ENCODE data around the gene CYP11A1. TPM values are rescaled to one million over a fixed set of nuclear protein-coding genes. Genes with fewer than 3 reads are reported as not detected.

The CYP11A1 gene
- total RNA-seq, 1 donor = 0.86 TPM

DNA sequence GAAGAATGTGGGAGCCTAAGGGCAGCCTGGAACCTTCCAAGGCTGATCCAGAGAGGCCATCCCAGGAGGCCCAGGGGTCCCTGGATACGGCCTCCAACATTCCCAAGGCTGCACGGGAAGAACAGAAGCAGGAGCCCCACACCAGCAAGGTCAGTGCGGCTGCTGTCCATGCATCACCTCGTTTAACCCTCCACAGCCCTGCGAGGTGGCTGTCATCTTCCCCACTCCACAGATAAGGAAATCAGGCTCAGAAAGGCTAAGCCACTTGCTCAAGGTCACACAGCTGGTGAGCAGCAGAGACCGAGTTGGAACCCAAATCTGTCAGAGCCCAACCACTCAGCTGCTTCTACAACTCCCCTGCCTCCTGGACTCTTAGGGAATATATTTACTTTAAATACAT lies 44.7 kb upstream of the CYP11A1 start:
- no peak for TF ChIP-seq CTCF (IDR thresholded peaks at IDR 0.05; ENCODE audit: insufficient read depth, low read depth, low read length)
- H3K4me3 ChIP-seq (ENCODE audit: low read depth, low read length) = no peak overlapping the region
- DNase-seq (ENCODE audit: low read depth) = no peak

DNA sequence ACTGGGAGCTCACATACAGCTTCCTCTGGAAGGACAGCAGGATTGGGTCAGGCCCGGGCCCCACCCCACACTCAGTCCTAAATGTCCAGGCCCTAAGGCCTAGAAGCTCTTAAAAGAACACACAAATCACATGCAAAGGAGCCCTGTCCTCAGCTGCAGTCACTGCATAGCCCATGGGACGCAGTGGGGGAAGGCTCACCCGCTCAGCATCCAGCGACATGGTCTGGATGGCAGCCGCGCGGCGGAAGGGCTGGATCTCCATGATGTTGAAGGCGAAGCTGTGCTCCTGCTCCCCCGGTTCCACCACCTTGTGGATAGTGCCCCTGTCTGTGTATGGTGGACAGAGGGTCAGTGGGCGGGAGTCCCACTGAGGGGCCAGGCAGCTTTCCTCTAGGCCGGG lies 44.2 kb upstream of the CYP11A1 start:
- no peak for DNase-seq (ENCODE audit: low read depth)
- H3K4me3 ChIP-seq (ENCODE audit: low read depth, low read length) = no peak overlapping the region
- no peak for TF ChIP-seq CTCF (IDR thresholded peaks at IDR 0.05; ENCODE audit: insufficient read depth, low read depth, low read length)

DNA sequence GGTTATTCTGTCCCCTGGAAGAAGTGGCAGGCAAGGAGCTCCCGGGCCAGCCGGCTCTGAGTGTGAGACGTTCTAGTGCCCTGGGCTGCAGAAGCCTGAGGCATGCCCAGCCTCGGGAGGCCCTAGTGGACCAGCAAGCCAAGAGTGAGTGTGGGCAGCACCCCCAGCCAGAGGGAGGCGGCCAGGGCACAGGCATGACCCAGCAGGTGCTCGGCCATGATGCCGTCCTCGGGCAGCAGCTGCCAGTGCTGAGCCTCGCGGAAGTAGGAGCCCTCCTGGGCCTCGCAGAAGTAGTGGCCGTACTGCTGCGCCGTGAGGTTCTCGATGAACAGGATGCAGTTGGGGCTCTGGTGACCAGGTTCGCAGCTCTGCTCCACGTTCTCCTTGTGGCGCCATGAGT lies 43.1 kb upstream of the CYP11A1 start:
- no peak for TF ChIP-seq CTCF (IDR thresholded peaks at IDR 0.05; ENCODE audit: insufficient read depth, low read depth, low read length)
- DNase-seq (ENCODE audit: low read depth) = no peak
- no peak overlapping the region for H3K4me3 ChIP-seq (ENCODE audit: low read depth, low read length)

- no peak overlapping the region for H3K4me3 ChIP-seq (ENCODE audit: low read depth, low read length)
- no peak for TF ChIP-seq CTCF (IDR thresholded peaks at IDR 0.05; ENCODE audit: insufficient read depth, low read depth, low read length)
- no peak for DNase-seq (ENCODE audit: low read depth)
Observed at GRCh38 chr15:74409225-74409624, 41.8 kb upstream of the CYP11A1 start.

DNA sequence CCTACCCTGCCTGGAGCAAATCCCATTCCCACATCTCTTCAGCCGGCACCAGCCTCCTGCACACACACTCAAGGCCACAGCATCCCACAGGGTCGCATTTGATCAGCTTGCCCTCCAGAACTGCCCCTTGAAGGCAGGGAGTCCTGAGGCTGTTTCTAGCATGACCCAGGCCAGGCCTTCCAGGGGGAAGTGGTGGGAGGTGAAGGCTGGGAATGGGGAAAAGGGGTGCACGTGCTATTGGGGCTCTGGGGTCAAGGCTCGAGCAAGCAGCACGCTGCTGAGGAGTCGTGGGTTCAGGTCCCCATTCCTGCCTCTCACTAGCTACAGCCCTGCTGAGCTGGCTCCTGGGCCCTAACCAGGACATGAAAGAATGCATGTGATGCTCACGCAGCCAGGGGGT lies 41.4 kb upstream of the CYP11A1 start:
- no peak overlapping the region for H3K4me3 ChIP-seq (ENCODE audit: low read depth, low read length)
- DNase-seq (ENCODE audit: low read depth) = no peak
- no peak for TF ChIP-seq CTCF (IDR thresholded peaks at IDR 0.05; ENCODE audit: insufficient read depth, low read depth, low read length)

DNA sequence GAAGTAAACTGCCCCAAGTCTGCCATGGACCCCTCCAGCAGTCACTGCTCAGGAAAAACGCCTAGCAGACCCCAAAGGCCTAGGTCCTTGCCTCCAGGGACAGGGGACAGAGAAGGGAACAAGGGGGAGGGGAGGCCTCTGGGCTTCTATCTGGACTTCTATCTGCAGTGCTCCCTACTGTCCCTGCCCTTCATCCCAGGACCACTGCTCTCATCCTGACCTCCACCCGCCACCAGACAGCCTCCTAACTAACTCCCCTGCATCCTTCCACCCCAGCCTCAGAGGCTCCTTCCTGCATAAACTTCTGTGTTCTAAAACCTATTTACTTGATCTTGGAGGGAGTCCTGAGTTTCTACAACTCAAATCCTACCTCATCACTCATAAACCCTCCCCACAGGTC lies 40.9 kb upstream of the CYP11A1 start:
- DNase-seq (ENCODE audit: low read depth) = no peak
- no peak for TF ChIP-seq CTCF (IDR thresholded peaks at IDR 0.05; ENCODE audit: insufficient read depth, low read depth, low read length)
- no peak overlapping the region for H3K4me3 ChIP-seq (ENCODE audit: low read depth, low read length)

DNA sequence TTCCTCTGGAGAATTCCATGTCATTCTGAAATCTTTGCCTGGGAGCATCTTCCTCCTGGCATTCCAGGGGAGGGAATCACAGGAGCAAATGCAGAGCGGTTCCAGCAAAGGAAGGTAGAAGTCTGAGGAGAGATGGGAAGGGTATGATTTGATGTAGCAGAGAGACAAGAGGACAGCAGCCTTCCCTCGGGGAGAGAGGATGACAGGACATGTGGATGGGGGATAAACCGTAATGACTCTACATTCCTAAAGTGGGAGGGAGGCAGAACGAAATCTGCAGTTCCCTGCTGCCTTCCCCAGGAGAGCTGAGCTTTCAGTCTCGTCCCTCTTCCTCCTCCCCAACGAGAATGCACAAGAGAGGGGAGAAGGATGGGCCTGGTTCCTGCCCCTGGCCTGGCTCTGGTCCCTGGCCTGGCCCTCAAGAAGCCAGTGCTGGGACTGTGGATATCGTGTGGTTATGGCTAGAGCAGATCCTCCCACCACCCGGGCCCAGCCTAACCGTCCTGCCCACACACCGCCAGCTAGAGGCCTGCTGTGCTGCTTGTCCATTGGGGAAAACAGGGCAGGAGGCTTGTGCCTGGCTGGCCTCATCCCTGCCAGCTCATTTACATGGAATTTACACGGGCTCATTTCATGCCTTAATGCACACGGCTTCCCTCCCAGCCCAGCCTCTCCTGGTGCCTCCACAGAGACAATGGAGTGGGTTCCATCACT lies 39.7 kb upstream of the CYP11A1 start:
- TF ChIP-seq CTCF (IDR thresholded peaks at IDR 0.05; ENCODE audit: insufficient read depth, low read depth, low read length) = no peak
- DNase-seq (ENCODE audit: low read depth) = peak; percentile 80
- H3K4me3 ChIP-seq (ENCODE audit: low read depth, low read length) = no peak overlapping the region

Data from fibroblast of villous mesenchyme (primary cell).